Right forelimb (tissue), 1 donor: ENCODE data around the gene KXD1.

Experiments
- DNase-seq: peaks from one replicate; pipeline ENCODE4 v3.0.0-alpha.2; 2018

KXD1 gene

GRCh38 chr19:18618236-18618635 lies 60.6 kb downstream of the KXD1 start:
- no peak for DNase-seq
